Limb (tissue), 2 donors: ENCODE results near the gene CPVL.

Experiments
- DNase-seq, 2 donors: peaks; one replicate each; pipeline ENCODE4 v3.0.0-alpha.2; 2016; ENCODE audit errors: extremely low spot score in 2 of 2

CPVL gene

GRCh38 chr7:29156907-29157452 lies 10.6 kb upstream of the CPVL start:
- DNase-seq = no peak

- no peak for DNase-seq
Observed at GRCh38 chr7:29154076-29154475, 7.7 kb upstream of the CPVL start.

- DNase-seq = no peak
Observed at GRCh38 chr7:29150856-29151255, 4.5 kb upstream of the CPVL start.

GRCh38 chr7:29149036-29149435 lies 2.7 kb upstream of the CPVL start:
- DNase-seq = no peak

GRCh38 chr7:29147821-29148220 lies 1.5 kb upstream of the CPVL start:
- DNase-seq = no peak

GRCh38 chr7:29146888-29147609 lies 712 bp upstream of the CPVL start:
- DNase-seq = peak in 1 of 2 donors; percentile 49

- no peak for DNase-seq
Observed at GRCh38 chr7:29145553-29146056, 732 bp downstream of the CPVL start.

GRCh38 chr7:29143751-29144150 lies 2.6 kb downstream of the CPVL start:
- no peak for DNase-seq

- no peak for DNase-seq
Observed at GRCh38 chr7:29142021-29142727, 4.2 kb downstream of the CPVL start.

GRCh38 chr7:29140873-29141468 lies 5.4 kb downstream of the CPVL start:
- DNase-seq = no peak

GRCh38 chr7:29139796-29140195 lies 6.5 kb downstream of the CPVL start:
- no peak for DNase-seq

- no peak for DNase-seq
Observed at GRCh38 chr7:29139191-29139590, 7.1 kb downstream of the CPVL start.

- DNase-seq = no peak
Observed at GRCh38 chr7:29138588-29138987, 7.7 kb downstream of the CPVL start.

- DNase-seq = no peak
Observed at GRCh38 chr7:29135846-29136245, 10.5 kb downstream of the CPVL start.

- DNase-seq = no peak
Observed at GRCh38 chr7:29132980-29133379, 13.4 kb downstream of the CPVL start.

GRCh38 chr7:29131678-29132077 lies 14.7 kb downstream of the CPVL start:
- no peak for DNase-seq

GRCh38 chr7:29130096-29130495 lies 16.2 kb downstream of the CPVL start:
- no peak for DNase-seq

- DNase-seq = no peak
Observed at GRCh38 chr7:29127527-29127926, 18.8 kb downstream of the CPVL start.

- DNase-seq = no peak
Observed at GRCh38 chr7:29126804-29127203, 19.5 kb downstream of the CPVL start.

- no peak for DNase-seq
Observed at GRCh38 chr7:29123626-29124190, 22.6 kb downstream of the CPVL start.

- no peak for DNase-seq
Observed at GRCh38 chr7:29122759-29123158, 23.6 kb downstream of the CPVL start.

GRCh38 chr7:29122081-29122480 lies 24.3 kb downstream of the CPVL start:
- DNase-seq = no peak
